Measurements from ENCODE around the gene C20orf144.
"Not testable (repeated sequence)": the region's sequence is repeated elsewhere in the genome, so short reads cannot be mapped to it uniquely, and the experiment has no call there.

The C20orf144 gene

DNA sequence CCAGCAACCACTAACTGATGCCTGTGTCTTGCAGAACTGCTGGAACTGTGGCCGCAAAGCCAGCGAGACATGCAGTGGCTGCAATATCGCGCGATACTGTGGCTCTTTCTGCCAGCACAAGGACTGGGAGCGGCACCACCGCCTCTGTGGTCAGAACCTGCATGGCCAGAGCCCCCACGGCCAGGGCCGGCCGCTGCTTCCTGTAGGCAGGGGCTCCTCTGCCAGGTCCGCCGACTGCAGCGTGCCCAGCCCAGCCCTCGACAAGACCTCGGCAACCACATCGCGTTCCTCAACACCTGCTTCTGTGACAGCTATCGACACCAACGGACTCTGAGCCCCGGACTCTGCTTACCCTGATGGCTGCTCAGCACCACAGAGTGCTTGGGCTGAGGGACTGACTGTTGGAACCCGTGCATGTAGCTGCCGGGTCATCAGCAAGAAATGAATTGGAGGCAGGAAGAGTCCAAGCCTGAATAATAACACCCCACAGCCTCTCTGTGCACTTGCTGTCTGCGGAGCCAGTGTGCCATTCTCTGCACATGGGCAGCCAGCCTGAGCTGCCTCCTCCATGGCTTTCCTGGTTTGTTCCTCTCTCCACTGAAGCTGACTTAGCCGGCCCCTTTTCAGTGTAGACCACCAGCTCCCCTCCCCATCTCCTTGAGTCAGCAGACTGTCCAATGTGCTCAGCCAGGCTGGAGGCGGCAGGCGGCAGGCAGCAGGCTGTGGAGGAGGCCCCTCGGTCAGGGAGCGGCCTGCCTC, 17.6 kb upstream of the C20orf144 start:
- POLR2A ChIA-PET = no interaction called here
- no peak overlapping the region for H3K27ac ChIP-seq (ENCODE audit: insufficient read depth in 1 of 2, low read depth in 1 of 2, low read length in 2 of 2, poor library complexity in 1 of 2, severe bottlenecking in 2 of 2)
- no peak overlapping the region for H3K4me3 ChIP-seq (ENCODE audit: control insufficient read depth in 1 of 7, extremely low read depth in 1 of 7, insufficient read depth in 4 of 7, low read depth in 2 of 7, low read length in 6 of 7)
- peaks cover 8 to 53% (median 36%) of the 10 kb centered on the region in 4 experiments for H3K36me3 ChIP-seq (ENCODE audit: control insufficient read depth in 4 of 4, insufficient read depth in 4 of 4, low read length in 3 of 4)
- no peaks in the 10 kb centered on the region for H3K4me1 ChIP-seq (ENCODE audit: control extremely low read depth in 1 of 4, control insufficient read depth in 4 of 4, insufficient read depth in 4 of 4, low read length in 3 of 4)
- WGBS (ENCODE audit: insufficient coverage) = 98% methylated on average over 25 of the region's 28 CpGs
- no peak for DNase-seq
- H3K9me3 ChIP-seq (ENCODE audit: control extremely low read depth in 1 of 5, control insufficient read depth in 4 of 5, insufficient read depth in 2 of 5, low read depth in 1 of 5, low read length in 4 of 5) = no peaks in the 10 kb centered on the region
- CTCF ChIA-PET = interaction anchor here (1.1 kb wide), 1 partner anchor 22 kb away, joined by 3 read pairs; no protein-coding TSS in a partner anchor
- no peaks in the 10 kb centered on the region for H3K27me3 ChIP-seq (replicated peaks in 2 of 5; ENCODE audit: control insufficient read depth in 4 of 5, insufficient read depth in 5 of 5, low read length in 4 of 5)

DNA sequence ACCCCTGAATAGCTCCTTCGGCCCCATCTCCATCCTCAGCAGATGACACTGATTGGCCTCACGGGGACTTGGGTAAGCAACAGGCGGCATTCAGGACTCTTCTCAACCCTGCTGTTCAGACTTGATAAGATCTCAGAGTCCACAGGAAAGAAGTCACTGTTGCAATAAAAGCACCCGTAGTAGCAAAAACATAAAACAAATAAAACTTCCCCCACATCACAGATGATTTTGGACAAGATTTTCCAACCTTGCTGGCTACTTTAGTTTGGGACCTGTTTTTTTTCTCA, 17.1 kb upstream of the C20orf144 start:
- H3K4me3 ChIP-seq (ENCODE audit: control insufficient read depth in 1 of 7, extremely low read depth in 1 of 7, insufficient read depth in 4 of 7, low read depth in 2 of 7, low read length in 6 of 7) = no peak overlapping the region
- POLR2A ChIA-PET = no interaction called here
- CTCF ChIA-PET = interaction anchor here (1.1 kb wide), 1 partner anchor 22 kb away, joined by 3 read pairs; no protein-coding TSS in a partner anchor

DNA sequence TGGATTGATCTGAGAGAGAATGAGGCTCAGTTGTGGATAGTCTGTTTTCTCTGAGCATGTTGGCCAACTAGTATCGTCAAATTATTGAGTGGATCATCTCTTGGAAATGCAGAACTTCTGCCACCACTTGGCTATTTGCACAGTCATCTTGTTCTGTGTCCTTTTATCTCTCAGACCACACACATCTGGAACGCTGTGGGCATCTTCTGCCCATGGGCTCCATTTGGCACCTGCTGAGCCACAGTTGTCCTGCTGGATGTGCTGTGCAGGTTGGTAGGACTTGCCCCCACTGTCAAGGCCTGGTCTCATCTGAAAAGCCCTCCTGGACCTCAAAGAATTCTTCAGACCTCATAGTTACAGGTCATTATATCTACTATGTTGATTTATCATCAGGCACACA, 16.7 kb upstream of the C20orf144 start:
- Histone ChIP-seq H3K27ac (ENCODE audit: insufficient read depth in 1 of 2, low read depth in 1 of 2, low read length in 2 of 2, poor library complexity in 1 of 2, severe bottlenecking in 2 of 2) (no peak overlapping the region), H3K36me3 (ENCODE audit: control insufficient read depth in 4 of 4, insufficient read depth in 4 of 4, low read length in 3 of 4) (peaks cover 3 to 44% (median 27%) of the 10 kb centered on the region in 4 experiments), H3K27me3 (replicated peaks in 2 of 5; ENCODE audit: control insufficient read depth in 4 of 5, insufficient read depth in 5 of 5, low read length in 4 of 5) (no peaks in the 10 kb centered on the region), H3K9me3 (ENCODE audit: control extremely low read depth in 1 of 5, control insufficient read depth in 4 of 5, insufficient read depth in 2 of 5, low read depth in 1 of 5, low read length in 4 of 5) (no peaks in the 10 kb centered on the region), H3K4me1 (ENCODE audit: control extremely low read depth in 1 of 4, control insufficient read depth in 4 of 4, insufficient read depth in 4 of 4, low read length in 3 of 4) (no peaks in the 10 kb centered on the region), H3K4me3 (ENCODE audit: control insufficient read depth in 1 of 7, extremely low read depth in 1 of 7, insufficient read depth in 4 of 7, low read depth in 2 of 7, low read length in 6 of 7) (no peak overlapping the region)
- DNase-seq = peak in 2 of 3 donors; percentile 20 to 36
- CTCF ChIA-PET = interaction anchor here (1.1 to 1.2 kb wide), 2 partner anchors 22 to 243 kb away, joined by 3 read pairs; no protein-coding TSS in a partner anchor
- 88% methylated on average over 2 of the region's 2 CpGs for WGBS (ENCODE audit: insufficient coverage)
- POLR2A ChIA-PET = no interaction called here

More for the DNA sequence above, 17.1 kb upstream of the C20orf144 start:
- DNase-seq = peak in 1 of 3 donors; percentile 11
- H3K27me3 ChIP-seq (replicated peaks in 2 of 5; ENCODE audit: control insufficient read depth in 4 of 5, insufficient read depth in 5 of 5, low read length in 4 of 5) = no peaks in the 10 kb centered on the region
- H3K36me3 ChIP-seq (ENCODE audit: control insufficient read depth in 4 of 4, insufficient read depth in 4 of 4, low read length in 3 of 4) = peaks cover 7 to 48% (median 31%) of the 10 kb centered on the region in 4 experiments
- H3K9me3 ChIP-seq (ENCODE audit: control extremely low read depth in 1 of 5, control insufficient read depth in 4 of 5, insufficient read depth in 2 of 5, low read depth in 1 of 5, low read length in 4 of 5) = no peaks in the 10 kb centered on the region
- H3K4me1 ChIP-seq (ENCODE audit: control extremely low read depth in 1 of 4, control insufficient read depth in 4 of 4, insufficient read depth in 4 of 4, low read length in 3 of 4) = no peaks in the 10 kb centered on the region
- H3K27ac ChIP-seq (ENCODE audit: insufficient read depth in 1 of 2, low read depth in 1 of 2, low read length in 2 of 2, poor library complexity in 1 of 2, severe bottlenecking in 2 of 2) = no peak overlapping the region
- 79% methylated on average over 3 of the region's 4 CpGs for WGBS (ENCODE audit: insufficient coverage)

DNA sequence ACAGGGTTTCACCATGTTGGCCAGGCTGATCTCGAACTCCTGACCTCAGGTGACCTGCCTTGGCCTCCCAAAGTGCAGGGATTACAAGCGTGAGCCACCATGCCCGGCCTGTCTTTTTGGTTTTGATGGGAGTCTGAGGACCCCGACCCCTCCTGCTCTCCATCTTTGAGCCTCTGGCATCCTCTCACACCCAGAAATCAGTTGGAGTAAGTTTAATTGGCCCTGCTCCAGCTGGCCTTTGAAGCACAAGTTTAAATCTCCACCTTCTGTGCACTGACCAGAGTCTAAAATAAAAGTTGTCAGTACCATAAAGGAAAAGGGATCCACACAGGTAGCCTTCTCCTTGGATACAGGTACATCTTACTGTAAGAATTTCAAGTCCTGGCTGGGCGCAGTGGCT, 15.9 kb upstream of the C20orf144 start:
- POLR2A ChIA-PET = no interaction called here
- H3K27me3 ChIP-seq (replicated peaks in 2 of 5; ENCODE audit: control insufficient read depth in 4 of 5, insufficient read depth in 5 of 5, low read length in 4 of 5) = no peaks in the 10 kb centered on the region
- CTCF ChIA-PET = interaction anchor here (1.2 kb wide), 1 partner anchor 244 kb away, joined by 3 read pairs; no protein-coding TSS in a partner anchor
- H3K27ac ChIP-seq (ENCODE audit: insufficient read depth in 1 of 2, low read depth in 1 of 2, low read length in 2 of 2, poor library complexity in 1 of 2, severe bottlenecking in 2 of 2) = no peak overlapping the region
- H3K4me3 ChIP-seq (ENCODE audit: control insufficient read depth in 1 of 7, extremely low read depth in 1 of 7, insufficient read depth in 4 of 7, low read depth in 2 of 7, low read length in 6 of 7) = no peak overlapping the region
- 100% methylated on average over 4 of the region's 5 CpGs for WGBS (ENCODE audit: insufficient coverage)
- DNase-seq = no peak
- H3K4me1 ChIP-seq (ENCODE audit: control extremely low read depth in 1 of 4, control insufficient read depth in 4 of 4, insufficient read depth in 4 of 4, low read length in 3 of 4) = no peaks in the 10 kb centered on the region
- H3K36me3 ChIP-seq (ENCODE audit: control insufficient read depth in 4 of 4, insufficient read depth in 4 of 4, low read length in 3 of 4) = peaks cover 3 to 39% (median 23%) of the 10 kb centered on the region in 4 experiments
- no peaks in the 10 kb centered on the region for H3K9me3 ChIP-seq (ENCODE audit: control extremely low read depth in 1 of 5, control insufficient read depth in 4 of 5, insufficient read depth in 2 of 5, low read depth in 1 of 5, low read length in 4 of 5)

DNA sequence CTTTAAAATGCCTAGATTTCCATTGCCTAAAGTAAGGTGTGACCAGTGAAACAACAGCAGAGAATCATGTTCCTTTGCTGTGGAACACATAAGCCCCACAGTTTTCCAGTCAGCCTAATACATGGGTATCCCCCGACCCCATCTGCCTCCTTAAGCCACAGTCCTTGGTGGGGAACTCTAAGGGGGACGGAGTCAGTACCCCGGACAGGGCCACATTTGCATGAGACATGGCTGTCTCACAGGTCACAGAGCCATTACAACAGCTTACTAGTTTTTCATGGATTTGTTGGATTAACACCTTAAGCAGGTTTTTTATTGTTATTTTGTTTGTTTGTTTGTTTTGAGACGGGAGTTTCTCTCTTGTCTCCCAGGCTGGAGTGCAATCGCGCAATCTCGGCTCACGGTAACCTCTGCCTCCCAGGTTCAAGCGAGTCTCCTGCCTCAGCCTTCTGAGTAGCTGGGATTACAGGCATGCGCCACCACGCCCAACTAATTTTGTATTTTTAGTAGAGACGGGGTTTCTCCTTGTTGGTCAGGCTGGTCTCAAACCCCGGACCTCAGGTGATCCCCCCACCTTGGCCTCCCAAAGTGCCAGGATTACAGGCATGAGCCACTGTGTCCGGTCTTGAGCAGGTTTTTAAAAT, 15.0 kb upstream of the C20orf144 start:
- POLR2A ChIA-PET; DNase-seq; H3K4me1 ChIP-seq (ENCODE audit: control extremely low read depth in 1 of 4, control insufficient read depth in 4 of 4, insufficient read depth in 4 of 4, low read length in 3 of 4); H3K27ac ChIP-seq (ENCODE audit: insufficient read depth in 1 of 2, low read depth in 1 of 2, low read length in 2 of 2, poor library complexity in 1 of 2, severe bottlenecking in 2 of 2); H3K27me3 ChIP-seq (replicated peaks in 2 of 5; ENCODE audit: control insufficient read depth in 4 of 5, insufficient read depth in 5 of 5, low read length in 4 of 5); CTCF ChIA-PET; H3K4me3 ChIP-seq (ENCODE audit: control insufficient read depth in 1 of 7, extremely low read depth in 1 of 7, insufficient read depth in 4 of 7, low read depth in 2 of 7, low read length in 6 of 7); H3K9me3 ChIP-seq (ENCODE audit: control extremely low read depth in 1 of 5, control insufficient read depth in 4 of 5, insufficient read depth in 2 of 5, low read depth in 1 of 5, low read length in 4 of 5): not testable (repeated sequence)
- WGBS (ENCODE audit: insufficient coverage) = 95% methylated on average over 10 of the region's 14 CpGs
- peaks cover 3 to 32% (median 22%) of the 10 kb centered on the region in 4 experiments for H3K36me3 ChIP-seq (ENCODE audit: control insufficient read depth in 4 of 4, insufficient read depth in 4 of 4, low read length in 3 of 4)

DNA sequence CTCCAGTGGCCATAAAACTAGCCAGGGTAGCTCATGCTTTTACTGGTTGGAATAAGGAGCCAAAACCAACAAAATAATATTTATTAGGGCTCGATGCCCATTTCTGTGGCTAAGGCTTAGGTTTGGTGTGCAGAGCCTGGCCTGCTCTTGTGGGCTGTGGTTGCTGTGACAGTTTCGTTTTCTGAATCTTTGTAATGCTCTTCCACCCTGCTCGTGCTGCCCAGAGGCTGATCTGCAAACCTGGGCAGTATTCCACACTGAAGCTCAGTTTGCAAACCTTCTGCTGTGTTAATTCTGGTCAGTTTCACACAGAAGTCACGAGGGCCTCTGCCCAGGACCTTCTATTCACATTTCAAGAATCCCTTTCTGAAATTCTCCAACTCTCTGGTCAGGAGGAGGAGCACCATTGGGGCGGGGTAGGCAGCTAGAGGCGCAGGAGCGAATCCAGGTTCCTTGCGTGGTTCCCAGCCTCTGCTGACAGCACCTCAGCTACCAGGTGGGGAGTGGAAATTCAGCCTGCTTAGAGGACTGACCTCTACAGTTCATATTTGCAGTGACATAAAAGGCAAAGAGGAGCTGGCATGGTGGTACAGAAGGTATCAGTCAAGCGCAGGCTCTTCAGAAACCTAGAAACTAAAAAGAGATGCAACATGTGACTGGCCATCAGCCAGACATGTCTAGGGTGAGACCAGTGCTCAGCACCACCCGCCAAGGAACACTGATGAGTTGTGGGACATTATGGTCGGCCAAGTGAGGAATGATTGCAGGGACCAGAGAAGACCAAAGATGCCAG, 14.3 kb upstream of the C20orf144 start:
- H3K9me3 ChIP-seq (ENCODE audit: control extremely low read depth in 1 of 5, control insufficient read depth in 4 of 5, insufficient read depth in 2 of 5, low read depth in 1 of 5, low read length in 4 of 5) = no peaks in the 10 kb centered on the region
- 97% methylated on average over 7 of the region's 11 CpGs for WGBS (ENCODE audit: insufficient coverage)
- POLR2A ChIA-PET = no interaction called here
- DNase-seq = no peak
- CTCF ChIA-PET = interaction anchor here (1.0 to 1.1 kb wide), 2 partner anchors 19 to 29 kb away, joined by 3 to 4 read pairs; partner anchors contain the start of gene ACTL10
- H3K4me1 ChIP-seq (ENCODE audit: control extremely low read depth in 1 of 4, control insufficient read depth in 4 of 4, insufficient read depth in 4 of 4, low read length in 3 of 4) = no peaks in the 10 kb centered on the region
- H3K27ac ChIP-seq (ENCODE audit: insufficient read depth in 1 of 2, low read depth in 1 of 2, low read length in 2 of 2, poor library complexity in 1 of 2, severe bottlenecking in 2 of 2) = no peak overlapping the region
- no peak overlapping the region for H3K4me3 ChIP-seq (ENCODE audit: control insufficient read depth in 1 of 7, extremely low read depth in 1 of 7, insufficient read depth in 4 of 7, low read depth in 2 of 7, low read length in 6 of 7)
- H3K36me3 ChIP-seq (ENCODE audit: control insufficient read depth in 4 of 4, insufficient read depth in 4 of 4, low read length in 3 of 4) = peaks cover 3 to 26% (median 22%) of the 10 kb centered on the region in 4 experiments
- H3K27me3 ChIP-seq (replicated peaks in 2 of 5; ENCODE audit: control insufficient read depth in 4 of 5, insufficient read depth in 5 of 5, low read length in 4 of 5) = no peaks in the 10 kb centered on the region

All from common myeloid progenitor, CD34-positive (primary cell).